Thyroid gland (tissue), 4 donors: ENCODE data around the gene TMEM30A.

Experiments used
- POLR2A ChIP-seq, 2 donors: fragments of 450-650 bp; IDR thresholded peaks; one replicate each; pipeline ENCODE4 v1.6.1; 2017; ENCODE audit warnings: antibody characterized with exemption in 2 of 2, mild to moderate bottlenecking in 2 of 2, moderate library complexity in 1 of 2
- TF ChIP-seq, protein P1 (sequence below), 6 experiments: fragments of 200-600 bp in 3 of 6; fragments of 450-650 bp in 3 of 6; sonication (generic) in 3 of 6; IDR thresholded peaks; one replicate each; pipeline ENCODE4 v1.5.1; 2016 to 2019; ENCODE audit warnings: antibody characterized with exemption in 6 of 6, mild to moderate bottlenecking in 2 of 6, inconsistent platforms in 1 of 6, moderate library complexity in 1 of 6

DNA sequence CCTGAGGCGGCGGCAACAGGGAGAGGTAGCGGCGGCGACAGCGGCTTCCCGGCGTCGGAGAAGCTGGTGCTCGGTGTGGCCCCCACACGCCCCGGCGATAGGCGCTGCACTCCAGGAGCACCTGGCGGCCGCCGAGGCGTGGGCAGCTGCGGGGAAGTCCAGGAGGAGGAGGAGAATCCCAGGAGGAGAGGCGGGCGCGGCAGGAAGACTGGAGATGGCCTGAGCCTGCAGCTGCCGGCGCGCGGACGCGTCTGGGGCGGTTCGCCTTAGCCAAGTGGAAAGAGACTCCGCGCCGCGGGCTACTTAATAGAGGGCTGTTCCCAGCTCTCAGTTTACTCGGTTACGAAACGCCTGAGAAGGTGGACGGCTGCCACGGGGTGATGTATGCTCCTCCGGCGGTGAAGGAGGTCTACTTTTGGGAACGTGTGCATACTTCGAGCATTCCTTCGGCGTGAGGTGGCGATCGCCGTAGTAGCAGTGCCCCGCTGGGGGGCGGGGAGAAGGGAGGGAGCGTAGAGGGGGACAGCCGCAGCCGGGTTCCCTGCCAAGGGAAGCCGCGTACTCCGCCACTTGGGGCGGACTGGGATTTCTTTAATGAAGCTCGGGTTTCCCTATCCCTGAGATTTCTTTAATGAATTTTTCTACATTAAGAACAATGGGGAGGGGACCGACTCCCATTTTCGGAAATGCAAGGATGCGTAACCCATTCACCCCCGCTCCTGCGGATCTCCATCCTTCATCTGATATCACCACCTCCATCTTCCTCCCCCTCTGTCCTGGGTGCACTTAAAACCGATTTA lies 78.6 kb downstream of the TMEM30A start, which contains the start of gene COL12A1:
- TF ChIP-seq, protein P1, sequence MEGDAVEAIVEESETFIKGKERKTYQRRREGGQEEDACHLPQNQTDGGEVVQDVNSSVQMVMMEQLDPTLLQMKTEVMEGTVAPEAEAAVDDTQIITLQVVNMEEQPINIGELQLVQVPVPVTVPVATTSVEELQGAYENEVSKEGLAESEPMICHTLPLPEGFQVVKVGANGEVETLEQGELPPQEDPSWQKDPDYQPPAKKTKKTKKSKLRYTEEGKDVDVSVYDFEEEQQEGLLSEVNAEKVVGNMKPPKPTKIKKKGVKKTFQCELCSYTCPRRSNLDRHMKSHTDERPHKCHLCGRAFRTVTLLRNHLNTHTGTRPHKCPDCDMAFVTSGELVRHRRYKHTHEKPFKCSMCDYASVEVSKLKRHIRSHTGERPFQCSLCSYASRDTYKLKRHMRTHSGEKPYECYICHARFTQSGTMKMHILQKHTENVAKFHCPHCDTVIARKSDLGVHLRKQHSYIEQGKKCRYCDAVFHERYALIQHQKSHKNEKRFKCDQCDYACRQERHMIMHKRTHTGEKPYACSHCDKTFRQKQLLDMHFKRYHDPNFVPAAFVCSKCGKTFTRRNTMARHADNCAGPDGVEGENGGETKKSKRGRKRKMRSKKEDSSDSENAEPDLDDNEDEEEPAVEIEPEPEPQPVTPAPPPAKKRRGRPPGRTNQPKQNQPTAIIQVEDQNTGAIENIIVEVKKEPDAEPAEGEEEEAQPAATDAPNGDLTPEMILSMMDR (IDR thresholded peaks at IDR 0.05): no peak
- TF ChIP-seq POLR2A (IDR thresholded peaks at IDR 0.05): peak in 1 of 2 donors; percentile 25
